NCI-H524 treated with DMSO at 0.1 percent for 48 hours (cell line): ENCODE results near the gene TXNDC2.

Experiments used
- DNase-seq: peaks from one replicate; lab custom pipeline; 2025; lab: John Stamatoyannopoulos, UW

TXNDC2 gene

DNA sequence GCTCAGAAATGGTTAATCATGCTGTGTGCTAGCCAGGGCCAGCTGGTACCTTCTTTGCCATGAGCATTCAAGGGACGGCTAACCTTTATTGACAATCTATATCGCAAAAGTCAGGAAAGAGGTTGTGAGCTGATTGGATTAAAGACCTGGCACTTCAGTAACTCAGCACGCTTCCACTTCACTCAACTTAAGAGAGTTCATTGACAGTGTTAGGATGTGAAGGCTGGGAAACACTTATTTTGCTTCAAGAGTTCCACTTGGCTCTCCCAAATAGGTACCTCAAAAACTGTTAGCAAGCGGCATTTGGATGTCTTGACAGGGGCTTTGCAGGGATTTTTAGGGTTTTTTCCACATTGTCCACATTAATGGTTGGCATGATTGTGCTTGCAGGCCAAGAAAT lies 25.1 kb upstream of the TXNDC2 start:
- no peak for DNase-seq

- DNase-seq = no peak
Measured at GRCh38 chr18:9861157-9861556, 24.6 kb upstream of the TXNDC2 start.

DNA sequence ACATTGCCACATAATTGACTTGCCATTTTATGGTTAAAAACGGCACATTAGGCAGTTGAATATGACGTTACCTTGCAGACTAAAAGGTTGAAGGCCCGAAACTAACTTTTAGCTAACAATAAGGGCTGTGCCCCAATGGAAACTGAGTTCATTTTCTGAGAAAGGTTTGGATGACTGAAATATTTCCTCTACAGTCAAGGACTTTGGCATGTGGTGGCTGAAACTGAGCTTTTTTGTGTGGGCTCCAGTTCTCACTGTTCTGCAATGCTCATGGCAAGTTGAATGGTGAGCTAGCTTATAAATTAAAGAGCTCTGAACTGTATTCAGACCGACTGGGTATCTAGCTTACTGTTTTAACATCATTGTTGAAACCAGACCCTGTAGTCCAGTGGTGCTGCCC lies 23.8 kb upstream of the TXNDC2 start:
- DNase-seq = no peak

GRCh38 chr18:9862686-9863085 lies 23.1 kb upstream of the TXNDC2 start:
- DNase-seq = no peak

GRCh38 chr18:9863282-9863681 lies 22.5 kb upstream of the TXNDC2 start:
- DNase-seq = no peak

DNA sequence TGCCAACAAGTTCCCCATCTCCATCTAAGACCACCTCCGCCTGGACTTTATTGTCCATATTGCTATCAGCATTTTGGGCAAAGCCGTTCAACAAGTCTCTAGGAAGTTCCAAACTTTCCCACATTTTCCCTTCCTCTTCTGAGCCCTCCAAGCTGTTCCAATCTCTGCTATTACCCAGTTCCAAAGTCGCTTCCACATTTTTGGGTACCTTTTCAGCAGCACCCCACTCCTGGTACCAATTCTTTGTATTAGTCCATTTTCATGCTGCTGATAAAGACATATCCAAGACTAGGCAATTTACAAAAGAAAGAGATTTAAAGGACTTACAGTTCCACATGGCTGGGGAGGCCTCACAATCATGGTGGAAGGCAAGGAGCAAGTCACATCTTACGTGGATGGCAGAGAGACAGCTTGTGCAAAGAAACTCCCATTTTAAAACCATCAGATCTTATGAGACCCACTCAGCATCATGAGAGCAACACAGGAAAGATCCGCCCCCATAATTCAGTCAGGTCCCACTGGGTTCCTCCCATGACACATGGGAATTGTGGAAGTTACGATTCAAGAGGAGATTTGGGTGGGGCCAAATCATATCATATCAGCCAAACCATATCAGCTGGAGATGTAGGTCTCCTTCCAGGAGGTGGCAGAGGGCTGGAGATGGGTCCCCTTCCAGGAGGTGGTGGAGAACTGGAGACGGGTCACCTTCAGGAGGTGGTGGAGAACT lies 19.8 kb upstream of the TXNDC2 start:
- DNase-seq = no peak

GRCh38 chr18:9866627-9867026 lies 19.1 kb upstream of the TXNDC2 start:
- no peak for DNase-seq

DNA sequence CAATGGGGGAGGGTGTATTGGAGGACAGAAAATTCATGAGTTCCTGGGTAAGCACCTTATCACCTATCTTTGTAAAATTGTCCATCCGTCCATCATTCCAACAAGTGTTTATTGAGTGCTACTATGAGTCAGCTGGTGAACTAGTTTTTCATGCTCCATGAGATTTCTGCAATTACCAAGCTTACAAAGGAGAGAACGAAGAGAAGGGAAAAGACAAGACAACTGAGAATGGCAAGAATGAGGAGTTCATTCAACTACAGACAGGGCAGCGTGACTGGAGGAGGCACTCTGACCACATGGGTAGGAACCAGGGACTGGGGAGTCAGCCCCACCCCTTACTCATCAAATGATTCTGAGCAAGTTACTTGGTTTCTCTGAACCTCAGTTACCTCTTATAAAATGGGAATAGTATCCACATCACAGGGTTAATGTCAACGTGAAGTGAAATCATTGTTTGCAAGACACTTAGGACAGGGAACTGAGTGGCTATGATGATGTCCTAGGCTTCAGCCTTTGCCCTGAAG lies 18.6 kb upstream of the TXNDC2 start:
- DNase-seq = no peak

DNA sequence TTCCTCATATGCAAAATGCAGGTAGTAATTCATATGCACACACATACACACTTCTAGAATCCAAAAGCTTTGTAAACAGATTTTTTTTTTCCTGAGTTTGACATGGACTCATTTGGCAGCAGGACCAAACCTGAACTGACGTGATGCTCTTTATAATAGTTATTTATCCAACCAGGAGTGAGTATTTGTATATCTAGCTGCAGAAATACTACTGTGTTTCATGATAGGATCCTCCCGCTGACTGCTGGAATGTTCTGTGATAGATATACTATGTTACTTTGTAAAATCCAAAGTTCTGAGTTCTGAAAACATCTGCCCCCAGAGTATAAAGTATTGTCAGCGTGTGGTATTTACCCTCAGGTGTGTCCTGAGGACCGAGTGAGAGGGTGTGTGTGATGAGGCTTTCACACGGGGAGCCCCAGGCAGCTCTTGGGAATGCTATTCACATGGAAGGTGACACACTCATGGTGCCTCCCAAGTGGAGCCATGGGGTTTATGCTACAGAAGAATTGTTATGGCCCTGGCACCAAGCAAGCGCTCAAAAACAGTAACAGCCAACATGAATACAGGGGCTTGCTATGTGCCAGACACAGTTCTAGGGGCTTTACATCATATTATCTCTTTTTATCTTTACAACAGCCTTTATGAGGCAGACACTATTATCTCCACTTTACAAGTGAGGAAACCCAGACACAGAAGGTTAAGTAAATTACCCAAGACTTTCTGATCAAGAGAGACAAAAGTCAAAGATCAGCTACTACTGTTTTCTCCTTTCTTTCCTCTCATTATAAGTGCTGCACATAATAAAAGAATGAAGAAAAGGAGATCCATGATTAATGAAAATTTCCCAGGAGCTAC lies 16.7 kb upstream of the TXNDC2 start:
- DNase-seq = no peak

- DNase-seq = no peak
Measured at GRCh38 chr18:9869715-9870430, 15.9 kb upstream of the TXNDC2 start.

DNA sequence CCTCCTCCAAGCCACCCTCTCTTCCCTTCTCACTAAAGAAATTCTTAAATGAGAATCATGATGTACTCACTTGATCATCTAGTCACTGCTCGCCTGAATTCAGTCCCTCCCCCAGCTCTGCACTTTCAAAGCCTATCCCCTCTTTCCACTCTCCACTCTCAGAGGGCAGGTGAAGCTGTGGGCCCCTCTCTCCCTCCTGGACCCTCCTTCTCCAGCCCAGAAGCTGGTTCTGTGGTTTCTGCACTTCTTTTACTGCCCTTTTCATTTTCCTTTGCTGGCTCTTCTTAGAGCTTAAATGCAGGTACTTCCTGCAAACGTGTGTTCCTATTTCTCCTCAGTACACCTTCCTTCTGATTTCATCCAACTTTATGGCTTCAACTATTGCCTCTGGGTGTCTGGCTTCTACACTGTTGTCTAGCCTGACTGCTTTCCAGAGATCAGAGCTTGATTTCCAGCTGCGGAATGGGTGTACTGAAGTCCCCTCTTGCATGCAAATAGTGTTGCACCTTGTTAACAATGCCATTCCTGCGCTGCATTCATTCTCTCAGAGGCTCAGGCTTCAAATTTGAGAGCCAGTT lies 15.3 kb upstream of the TXNDC2 start:
- no peak for DNase-seq

DNA sequence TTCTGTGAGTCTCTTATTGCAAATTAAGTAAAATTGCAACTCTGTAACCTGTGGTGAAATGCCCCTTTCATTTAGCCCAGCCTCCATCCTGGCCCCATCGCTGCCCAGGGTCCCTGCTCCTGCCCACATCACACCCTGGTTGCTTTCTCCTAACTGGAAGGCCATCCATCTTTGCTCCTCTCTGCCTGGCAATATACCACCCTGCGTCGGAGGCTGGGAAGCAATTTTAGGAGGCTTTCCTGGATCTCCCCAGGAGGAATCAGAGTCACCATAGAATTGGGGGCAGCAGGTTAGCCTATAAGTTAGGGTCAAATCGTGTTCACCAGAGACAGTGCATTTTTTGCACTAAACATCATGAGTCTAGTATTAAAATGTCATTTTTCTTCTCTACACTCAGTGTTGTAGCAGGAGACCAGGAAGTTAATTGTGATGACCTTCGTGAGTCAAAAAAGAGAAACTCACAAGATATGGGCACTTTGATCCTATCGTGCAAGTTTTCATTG lies 14.5 kb upstream of the TXNDC2 start:
- no peak for DNase-seq

DNA sequence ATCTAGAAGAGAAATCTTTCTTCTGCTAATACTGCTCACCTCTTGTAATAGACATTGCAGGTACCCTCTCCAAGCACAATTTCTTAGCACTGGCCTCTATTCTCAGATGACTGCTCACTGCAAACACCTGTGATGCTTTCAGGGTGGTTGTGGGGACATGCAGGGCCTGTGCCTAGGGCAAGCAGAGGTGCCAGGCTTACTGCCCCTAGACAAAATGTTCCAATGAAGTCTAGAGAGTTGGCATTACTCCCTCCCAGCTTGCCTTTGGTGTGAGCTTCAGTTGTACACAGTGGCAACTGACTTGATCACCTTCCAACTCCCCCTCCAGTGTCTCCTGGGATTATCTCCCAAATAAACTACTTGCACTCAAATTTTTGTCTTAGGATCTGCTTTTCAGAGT lies 12.9 kb upstream of the TXNDC2 start:
- no peak for DNase-seq

- no peak for DNase-seq
Measured at GRCh38 chr18:9874728-9875127, 11.0 kb upstream of the TXNDC2 start.

DNA sequence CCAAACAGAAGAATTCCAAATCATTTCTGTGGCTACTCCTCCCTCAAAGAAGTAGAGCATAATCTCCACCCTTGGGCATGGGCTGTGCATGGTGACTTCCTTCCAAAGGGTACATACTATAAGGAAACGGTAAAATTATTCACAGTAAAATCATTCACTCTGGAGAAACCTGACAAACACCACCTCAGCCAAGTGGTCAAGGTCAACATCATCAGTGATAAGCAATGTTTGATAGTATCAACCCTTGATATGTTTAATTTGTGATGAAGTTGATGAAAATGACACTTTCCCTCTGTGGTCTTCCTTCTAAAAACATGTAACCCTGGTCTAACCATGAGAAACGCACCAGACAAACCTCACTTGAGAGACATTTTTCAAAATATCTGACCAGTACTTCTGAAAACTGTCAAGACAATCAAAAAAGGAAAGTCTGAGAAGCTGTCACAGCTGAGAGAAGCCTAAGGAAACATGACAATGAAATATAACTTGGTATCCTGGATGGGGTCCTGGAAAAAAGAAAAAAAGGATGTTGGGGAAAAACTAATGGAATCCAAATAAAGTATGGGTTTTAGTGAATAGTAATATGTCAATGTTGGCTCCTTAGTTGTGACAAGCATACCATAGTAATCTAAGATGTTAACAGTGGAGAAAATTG lies 9.4 kb upstream of the TXNDC2 start:
- no peak for DNase-seq

GRCh38 chr18:9876867-9877654 lies 8.7 kb upstream of the TXNDC2 start:
- DNase-seq = no peak

DNA sequence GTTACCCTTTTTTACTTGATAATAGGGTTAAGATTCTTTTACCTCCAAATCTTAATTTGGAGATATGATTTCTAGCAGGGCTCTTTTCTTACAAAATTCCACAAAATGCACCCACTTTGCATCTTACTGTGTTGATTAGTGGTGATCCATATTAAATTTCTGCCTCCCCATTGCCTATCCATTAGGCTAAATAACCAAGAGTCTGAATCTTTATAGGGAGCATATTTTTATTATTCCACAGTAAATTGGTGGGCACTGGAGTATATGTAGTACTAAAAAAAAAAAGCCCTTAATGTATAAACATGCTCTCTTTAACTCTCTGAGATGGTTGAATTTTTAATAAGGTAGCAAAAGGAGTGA lies 8.1 kb upstream of the TXNDC2 start:
- no peak for DNase-seq

GRCh38 chr18:9878095-9878494 lies 7.7 kb upstream of the TXNDC2 start:
- no peak for DNase-seq

DNA sequence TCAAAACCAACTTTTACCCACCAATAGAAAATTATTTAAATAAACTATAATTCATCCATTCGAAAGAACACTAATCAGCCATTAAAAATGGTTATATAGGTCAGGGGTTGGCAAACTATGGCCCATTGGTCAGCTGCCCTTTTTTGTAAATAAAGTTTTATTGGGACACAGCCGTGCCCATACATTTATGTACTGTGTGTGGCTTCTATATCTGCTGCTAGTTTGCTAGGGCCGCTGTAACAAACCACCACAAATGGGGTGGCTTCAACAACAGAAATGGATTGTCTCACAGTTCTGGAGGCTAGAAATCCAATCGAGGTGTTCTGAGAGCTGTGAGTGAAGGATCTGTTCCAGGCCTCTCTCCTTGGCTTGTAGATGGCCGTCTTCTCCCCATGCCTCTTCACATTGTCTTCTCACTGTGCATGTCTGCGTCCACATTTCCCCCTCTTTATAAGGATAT lies 7.0 kb upstream of the TXNDC2 start:
- DNase-seq = no peak

- DNase-seq = no peak
Measured at GRCh38 chr18:9884090-9884489, 1.7 kb upstream of the TXNDC2 start.
